Spinal cord (tissue), 10 donors: ENCODE measurements around the gene SEMA3F. TPM values are rescaled to one million over a fixed set of nuclear protein-coding genes. Genes with fewer than 3 reads are reported as not detected.

Source experiments
- DNase-seq, 6 donors: peaks; one replicate each; pipeline versions ENCODE4 v3.0.0 to v3.0.0-alpha.2; 2013 to 2015; ENCODE audit warnings: low spot score in 6 of 6, low read depth in 4 of 6
- H3K27ac ChIP-seq: one replicate; pipeline ENCODE4 v1.5.1; 2013; ENCODE audit warnings: low read depth, low read length, control low read depth
- H3K27me3 ChIP-seq: one replicate; pipeline ENCODE4 v1.6.1; 2013; ENCODE audit warnings: low read length; ENCODE audit not compliant: control insufficient read depth, insufficient read depth
- H3K36me3 ChIP-seq: one replicate; pipeline ENCODE4 v1.6.1; 2013; ENCODE audit warnings: low read length; ENCODE audit not compliant: control insufficient read depth, insufficient read depth
- H3K4me1 ChIP-seq: one replicate; pipeline ENCODE4 v1.6.1; 2013; ENCODE audit warnings: low read length; ENCODE audit not compliant: control insufficient read depth, insufficient read depth
- H3K4me3 ChIP-seq: one replicate; pipeline ENCODE4 v1.5.1; 2013; ENCODE audit warnings: low read depth, low read length, control low read depth
- H3K9me3 ChIP-seq: one replicate; pipeline ENCODE4 v1.6.1; 2013; ENCODE audit warnings: low read length; ENCODE audit not compliant: control insufficient read depth, insufficient read depth
- WGBS: methylation state at CpG from one replicate; pipeline ENCODE4 v1.1.5; 2013; ENCODE audit warnings: missing lambda C conversion rate; ENCODE audit not compliant: insufficient coverage; 5-methylcytosine and 5-hydroxymethylcytosine counted together
- polyA plus RNA-seq, 2 donors: library from polyadenylated mRNA; unstranded; fragments of 120-200 nt; gene quantifications; one replicate each; pipeline ENCODE4 v1.2.1, GENCODE V29; 2013; ENCODE audit not compliant: insufficient read length in 2 of 2
- total RNA-seq, 2 donors: library from RNA; depleted of rRNA in 1 of 2; stranded (reverse); fragments of 120-200 nt in 1 of 2; fragments of >200 nt in 1 of 2; gene quantifications; one replicate each; pipeline versions ENCODE4 v1.2.3 to v1.2.4, GENCODE V29; 2013 to 2014
- donor health status: healthy.

SEMA3F gene
- total and polyA plus RNA-seq, 4 donors, result 9.1 to 21.8 (median 14.2) TPM

- no peak for DNase-seq
- H3K9me3 ChIP-seq, result no peaks in the 10 kb centered on the region
- H3K36me3 ChIP-seq, result no peaks in the 10 kb centered on the region
- no peak overlapping the region for H3K4me3 ChIP-seq
- WGBS, result 88% methylated on average over 13 of the region's 13 CpGs
- H3K27ac ChIP-seq, result no peak overlapping the region
- H3K27me3 ChIP-seq, result no peaks in the 10 kb centered on the region
- H3K4me1 ChIP-seq, result peaks cover 43% of the 10 kb centered on the region
These were observed 15.3 kb upstream of the SEMA3F start for GRCh38 chr3:50139718-50140423.

DNA sequence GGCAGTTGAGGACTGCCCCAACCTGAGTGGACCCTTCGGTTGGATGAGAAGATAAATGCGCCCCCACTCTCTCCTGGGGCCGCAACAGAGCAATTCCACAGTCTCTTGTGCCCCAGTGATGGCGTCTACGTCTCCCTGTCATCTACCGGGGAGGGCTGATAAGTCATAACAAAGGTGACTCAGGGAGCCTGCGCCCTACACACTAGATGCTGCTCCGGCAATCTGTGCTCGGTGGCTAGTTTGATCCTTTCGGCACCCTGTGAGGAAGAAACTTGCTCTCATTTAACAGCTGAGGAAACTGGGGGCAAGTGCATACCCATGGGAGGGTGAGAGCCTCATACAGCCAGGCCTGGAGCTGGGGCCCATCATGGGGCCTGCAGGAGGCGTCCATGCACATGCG, 14.1 kb upstream of the SEMA3F start:
- Histone ChIP-seq H3K9me3 (no peaks in the 10 kb centered on the region), H3K36me3 (no peaks in the 10 kb centered on the region), H3K27me3 (no peaks in the 10 kb centered on the region), H3K4me3 (no peak overlapping the region), H3K27ac (no peak overlapping the region), H3K4me1 (peaks cover 43% of the 10 kb centered on the region)
- 88% methylated on average over 12 of the region's 12 CpGs for WGBS
- DNase-seq, result no peak

- H3K27ac ChIP-seq, result no peak overlapping the region
- peaks cover 16% of the 10 kb centered on the region for H3K4me1 ChIP-seq
- no peaks in the 10 kb centered on the region for H3K36me3 ChIP-seq
- no peaks in the 10 kb centered on the region for H3K9me3 ChIP-seq
- 80% methylated on average over 1 of the region's 3 CpGs for WGBS
- H3K27me3 ChIP-seq, result no peaks in the 10 kb centered on the region
- H3K4me3 ChIP-seq, result no peak overlapping the region
- no peak for DNase-seq
These were observed 8.7 kb upstream of the SEMA3F start for GRCh38 chr3:50146316-50146901.

- H3K27me3 ChIP-seq, result no peaks in the 10 kb centered on the region
- H3K4me3 ChIP-seq, result no peak overlapping the region
- no peak overlapping the region for H3K27ac ChIP-seq
- no peak for DNase-seq
- H3K4me1 ChIP-seq, result peaks cover 20% of the 10 kb centered on the region
- H3K36me3 ChIP-seq, result no peaks in the 10 kb centered on the region
- H3K9me3 ChIP-seq, result no peaks in the 10 kb centered on the region
- 89% methylated on average over 6 of the region's 7 CpGs for WGBS
These were observed 8.1 kb upstream of the SEMA3F start for GRCh38 chr3:50147016-50147415.

DNA sequence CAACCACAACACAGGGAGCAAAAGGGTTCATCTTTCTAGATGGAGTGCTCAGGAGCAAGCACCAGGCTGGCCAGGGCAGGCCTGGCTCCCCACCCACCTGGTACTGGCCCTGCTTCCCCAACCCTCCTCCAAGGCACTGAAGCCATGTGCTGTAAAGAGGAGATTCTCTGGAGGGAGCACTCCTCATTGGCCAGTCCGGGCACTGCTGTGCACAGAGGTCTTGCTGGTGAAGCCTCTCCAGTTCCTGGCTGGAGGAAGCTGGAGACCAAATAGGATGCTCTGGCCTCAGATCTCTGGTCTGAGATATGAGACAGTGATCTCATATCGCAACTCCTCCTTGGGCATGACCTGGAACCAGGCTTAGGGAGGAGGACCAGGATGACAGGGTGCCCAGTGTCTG, 7.7 kb upstream of the SEMA3F start:
- WGBS, result 93% methylated on average over 2 of the region's 2 CpGs
- no peaks in the 10 kb centered on the region for H3K9me3 ChIP-seq
- DNase-seq, result no peak
- H3K27me3 ChIP-seq, result no peaks in the 10 kb centered on the region
- H3K4me3 ChIP-seq, result no peak overlapping the region
- no peaks in the 10 kb centered on the region for H3K36me3 ChIP-seq
- no peak overlapping the region for H3K27ac ChIP-seq
- H3K4me1 ChIP-seq, result peaks cover 20% of the 10 kb centered on the region

DNA sequence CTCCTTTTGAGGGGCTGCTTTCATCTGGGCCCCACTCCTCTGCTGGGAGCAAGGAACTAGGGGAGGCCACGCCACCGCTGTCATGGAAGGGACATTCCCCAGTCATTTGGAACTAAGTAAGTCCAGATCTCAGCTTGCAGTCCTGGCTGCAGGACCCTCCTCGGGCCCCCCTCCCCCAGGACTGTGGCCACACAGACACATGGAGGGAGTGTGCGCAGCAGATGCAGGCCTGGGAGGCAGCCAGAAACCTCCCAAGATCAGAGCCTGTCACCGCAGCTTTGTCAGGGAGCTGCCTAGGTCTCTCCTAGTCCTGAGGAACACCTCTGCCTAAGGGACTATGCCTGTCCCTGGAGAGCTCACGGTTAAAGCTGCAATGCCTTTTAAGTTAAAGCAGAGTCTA, 7.3 kb upstream of the SEMA3F start:
- WGBS, result 57% methylated on average over 6 of the region's 6 CpGs
- no peak overlapping the region for H3K4me3 ChIP-seq
- H3K36me3 ChIP-seq, result no peaks in the 10 kb centered on the region
- no peaks in the 10 kb centered on the region for H3K27me3 ChIP-seq
- no peak overlapping the region for H3K27ac ChIP-seq
- H3K4me1 ChIP-seq, result peaks cover 20% of the 10 kb centered on the region
- DNase-seq, result peak in 1 of 6 donors; percentile 64
- no peaks in the 10 kb centered on the region for H3K9me3 ChIP-seq

- 53% methylated on average over 1 of the region's 1 CpG for WGBS
These were observed 4.7 kb upstream of the SEMA3F start for GRCh38 chr3:50150404-50150750.

GRCh38 chr3:50150863-50151686, 4.0 kb upstream of the SEMA3F start:
- no peak overlapping the region for H3K27ac ChIP-seq
- DNase-seq, result no peak
- H3K36me3 ChIP-seq, result no peaks in the 10 kb centered on the region
- H3K27me3 ChIP-seq, result peaks cover 11% of the 10 kb centered on the region
- no peak overlapping the region for H3K4me3 ChIP-seq
- peaks cover 34% of the 10 kb centered on the region for H3K4me1 ChIP-seq
- 51% methylated on average over 12 of the region's 18 CpGs for WGBS
- no peaks in the 10 kb centered on the region for H3K9me3 ChIP-seq

More at GRCh38 chr3:50150404-50150750, 4.7 kb upstream of the SEMA3F start:
- H3K27ac ChIP-seq, result no peak overlapping the region
- no peak for DNase-seq
- H3K27me3 ChIP-seq, result peaks cover 4% of the 10 kb centered on the region
- H3K9me3 ChIP-seq, result no peaks in the 10 kb centered on the region
- no peaks in the 10 kb centered on the region for H3K36me3 ChIP-seq
- peaks cover 27% of the 10 kb centered on the region for H3K4me1 ChIP-seq
- H3K4me3 ChIP-seq, result no peak overlapping the region

- H3K27me3 ChIP-seq, result peaks cover 18% of the 10 kb centered on the region
- H3K4me3 ChIP-seq, result no peak overlapping the region
- H3K4me1 ChIP-seq, result peaks cover 40% of the 10 kb centered on the region
- no peak for DNase-seq
- H3K27ac ChIP-seq, result no peak overlapping the region
- H3K9me3 ChIP-seq, result no peaks in the 10 kb centered on the region
- 98% methylated on average over 4 of the region's 5 CpGs for WGBS
- H3K36me3 ChIP-seq, result no peaks in the 10 kb centered on the region
These were observed 3.4 kb upstream of the SEMA3F start for GRCh38 chr3:50151728-50152127.
